Measurements from ENCODE around the gene SSNA1. TPM values are rescaled to one million over a fixed set of nuclear protein-coding genes. Genes with fewer than 3 reads are reported as not detected.

SSNA1 gene
- total RNA-seq, 1 donor from 2014 or later: 97.9 TPM

DNA sequence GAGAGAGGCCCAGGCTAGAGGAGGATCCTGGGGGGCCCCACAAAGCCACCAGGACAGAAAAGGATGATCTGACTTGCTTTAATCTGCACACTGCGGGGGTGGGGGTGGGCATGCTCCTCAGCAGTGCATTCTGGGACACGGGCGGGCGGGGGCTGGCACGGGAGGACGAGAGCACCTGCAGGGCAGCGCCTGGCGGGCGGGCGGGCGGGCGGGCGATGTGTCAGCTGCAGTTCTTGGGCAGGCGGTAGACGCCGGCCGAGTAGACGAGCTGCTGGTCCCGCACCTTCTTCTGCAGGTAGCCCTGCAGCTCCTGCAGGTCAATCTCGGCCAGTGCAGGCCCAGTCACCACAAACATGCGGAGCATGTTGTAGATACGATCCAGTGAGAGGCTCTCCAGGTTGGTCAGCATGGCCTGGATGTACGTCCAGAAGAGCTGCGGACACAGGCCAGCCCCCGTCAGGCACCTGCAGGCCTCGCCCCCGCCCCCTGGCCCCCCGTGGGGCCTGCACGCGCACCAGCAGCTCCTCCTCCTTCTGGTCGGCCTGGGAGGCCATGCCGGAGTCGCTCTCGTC lies 13.7 kb upstream of the SSNA1 start:
- TF ChIP-seq, protein P1, sequence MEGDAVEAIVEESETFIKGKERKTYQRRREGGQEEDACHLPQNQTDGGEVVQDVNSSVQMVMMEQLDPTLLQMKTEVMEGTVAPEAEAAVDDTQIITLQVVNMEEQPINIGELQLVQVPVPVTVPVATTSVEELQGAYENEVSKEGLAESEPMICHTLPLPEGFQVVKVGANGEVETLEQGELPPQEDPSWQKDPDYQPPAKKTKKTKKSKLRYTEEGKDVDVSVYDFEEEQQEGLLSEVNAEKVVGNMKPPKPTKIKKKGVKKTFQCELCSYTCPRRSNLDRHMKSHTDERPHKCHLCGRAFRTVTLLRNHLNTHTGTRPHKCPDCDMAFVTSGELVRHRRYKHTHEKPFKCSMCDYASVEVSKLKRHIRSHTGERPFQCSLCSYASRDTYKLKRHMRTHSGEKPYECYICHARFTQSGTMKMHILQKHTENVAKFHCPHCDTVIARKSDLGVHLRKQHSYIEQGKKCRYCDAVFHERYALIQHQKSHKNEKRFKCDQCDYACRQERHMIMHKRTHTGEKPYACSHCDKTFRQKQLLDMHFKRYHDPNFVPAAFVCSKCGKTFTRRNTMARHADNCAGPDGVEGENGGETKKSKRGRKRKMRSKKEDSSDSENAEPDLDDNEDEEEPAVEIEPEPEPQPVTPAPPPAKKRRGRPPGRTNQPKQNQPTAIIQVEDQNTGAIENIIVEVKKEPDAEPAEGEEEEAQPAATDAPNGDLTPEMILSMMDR (IDR thresholded peaks at IDR 0.05; ENCODE audit: insufficient read depth, low read length, severe bottlenecking): no peak
- FAIRE-seq: no peak
- H3K27me3 ChIP-seq (ENCODE audit: control insufficient read depth, insufficient read depth, low read length): peaks cover 22% of the 10 kb centered on the region

DNA sequence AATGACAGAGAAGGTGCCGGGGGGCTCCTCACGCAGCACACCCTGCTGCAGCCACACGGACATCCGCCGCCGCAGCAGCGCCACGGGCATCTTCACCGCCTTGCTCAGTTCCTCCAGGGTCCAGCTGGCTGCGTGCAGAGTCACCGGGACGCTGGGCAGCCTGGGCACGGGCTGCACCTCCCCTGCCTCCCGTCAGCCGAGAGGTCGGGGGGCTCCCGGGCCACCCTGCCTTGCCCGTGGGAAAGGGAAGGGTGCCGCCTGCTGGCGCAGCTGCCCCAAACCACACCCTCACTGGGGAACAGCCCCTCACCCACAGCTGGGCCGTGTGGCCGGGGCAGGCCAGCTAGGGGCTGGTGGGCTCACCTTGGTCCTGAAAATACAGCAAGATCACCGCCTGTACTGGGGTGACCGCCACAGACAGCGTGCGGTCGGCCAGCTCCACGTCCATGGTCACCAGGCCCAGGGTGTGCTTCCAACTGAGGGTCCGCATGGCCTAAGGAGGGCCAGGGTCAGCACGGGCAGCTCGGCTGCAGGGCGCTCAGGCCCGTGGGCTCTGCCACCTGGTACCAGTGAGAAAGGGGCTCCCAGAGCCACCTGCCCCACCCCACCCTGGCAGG lies 13.0 kb upstream of the SSNA1 start:
- H3K27me3 ChIP-seq (ENCODE audit: control insufficient read depth, insufficient read depth, low read length): peaks cover 18% of the 10 kb centered on the region
- TF ChIP-seq, protein P1 (IDR thresholded peaks at IDR 0.05; ENCODE audit: insufficient read depth, low read length, severe bottlenecking): peak; percentile 25
- DNase-seq (ENCODE audit: low read depth): no peak

More for the DNA sequence above, 13.7 kb upstream of the SSNA1 start:
- H3K36me3 ChIP-seq (ENCODE audit: control insufficient read depth, insufficient read depth, low read length): peaks cover under 1% of the 10 kb centered on the region
- DNase-seq (ENCODE audit: low read depth): no peak
- H3K4me3 ChIP-seq (ENCODE audit: low read depth, low read length): no peak overlapping the region

DNA sequence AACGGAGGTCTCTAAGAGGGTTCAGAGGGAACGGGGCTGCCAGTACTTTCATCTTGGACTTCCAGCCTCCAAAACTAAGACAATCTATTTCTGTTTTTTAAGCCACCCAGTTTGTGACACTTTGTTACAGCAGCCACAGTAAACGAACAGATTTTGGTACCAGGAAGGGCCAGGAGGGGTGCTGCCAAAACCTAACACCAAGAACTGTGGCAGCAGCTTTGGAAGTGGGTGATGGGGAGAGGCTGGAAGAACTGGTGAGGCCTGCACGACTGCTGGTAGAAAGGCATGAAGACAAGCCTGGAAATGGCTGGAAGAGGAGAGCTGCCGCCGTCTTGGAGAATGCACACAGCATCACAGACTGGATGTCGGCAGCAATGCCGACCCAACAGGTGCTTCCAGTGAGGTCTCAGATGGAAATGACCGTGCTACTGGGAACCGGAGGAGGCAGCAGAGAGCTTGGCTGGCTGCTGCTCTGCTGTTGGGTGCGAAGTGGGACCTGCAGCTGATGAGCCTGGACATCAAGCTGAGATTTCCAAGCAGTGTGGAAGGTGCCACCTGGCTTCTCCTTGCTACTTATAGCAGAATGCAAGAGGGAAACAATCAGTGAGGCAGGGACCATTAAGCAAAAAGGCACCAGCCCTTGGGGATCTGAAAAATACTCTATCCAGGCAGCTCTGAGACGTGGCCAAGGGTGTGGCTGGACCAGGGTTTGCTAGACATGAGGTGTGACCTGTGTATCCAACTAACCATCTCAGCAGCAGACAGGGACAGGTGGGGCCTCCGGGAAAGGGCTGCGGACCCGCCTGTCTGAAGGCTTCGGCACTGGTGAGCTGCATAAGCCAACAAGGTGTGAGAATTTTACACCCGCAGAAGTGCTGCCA lies 11.9 kb upstream of the SSNA1 start:
- FAIRE-seq (no peak), DNase-seq (ENCODE audit: low read depth) (peak; percentile 37)
- Histone ChIP-seq H3K36me3 (ENCODE audit: control insufficient read depth, insufficient read depth, low read length) (peaks cover 12% of the 10 kb centered on the region), H3K4me3 (ENCODE audit: low read depth, low read length) (no peak overlapping the region), H3K27me3 (ENCODE audit: control insufficient read depth, insufficient read depth, low read length) (peaks cover 14% of the 10 kb centered on the region)
- TF ChIP-seq, protein P1 (IDR thresholded peaks at IDR 0.05; ENCODE audit: insufficient read depth, low read length, severe bottlenecking): peak; percentile 88

More for the DNA sequence above, 13.0 kb upstream of the SSNA1 start:
- FAIRE-seq: no peak
- no peak overlapping the region for H3K4me3 ChIP-seq (ENCODE audit: low read depth, low read length)
- H3K36me3 ChIP-seq (ENCODE audit: control insufficient read depth, insufficient read depth, low read length): peaks cover 3% of the 10 kb centered on the region

DNA sequence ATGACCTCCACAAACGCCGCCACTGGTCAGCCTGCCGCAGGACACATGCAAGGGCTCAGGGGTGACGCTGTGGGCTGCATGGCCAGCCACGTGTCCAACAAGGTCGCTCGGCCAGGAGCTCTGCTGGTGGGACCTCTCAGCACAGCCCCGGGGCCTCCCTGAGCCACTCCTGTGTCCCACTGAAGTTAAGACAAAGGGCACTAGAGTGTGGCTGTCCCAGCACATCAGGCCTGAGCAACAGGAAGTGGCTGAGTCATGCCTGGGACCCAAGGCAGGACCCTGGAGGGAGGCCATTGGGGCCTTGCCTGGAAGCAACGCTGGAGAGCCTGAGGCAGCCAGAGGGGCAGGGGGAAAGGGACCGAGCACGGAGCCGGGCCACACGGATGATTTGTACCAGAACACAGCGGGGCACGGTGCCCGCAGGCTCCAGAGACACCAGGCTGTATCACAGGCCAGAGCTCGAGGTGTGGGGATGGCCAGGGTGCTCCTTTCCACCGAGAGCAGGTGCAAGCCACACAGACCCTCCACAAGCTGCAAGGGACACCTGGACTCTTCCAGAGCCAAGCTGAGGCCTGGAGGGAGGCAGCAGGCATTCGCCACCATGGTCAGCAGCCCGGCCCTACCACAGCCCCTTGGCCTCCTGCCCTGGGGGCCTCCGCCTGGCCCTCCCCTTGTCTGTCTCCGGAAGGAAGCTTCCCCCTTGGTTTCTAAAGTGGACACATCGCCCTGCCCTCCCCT lies 10.1 kb upstream of the SSNA1 start:
- peaks cover 10% of the 10 kb centered on the region for H3K27me3 ChIP-seq (ENCODE audit: control insufficient read depth, insufficient read depth, low read length)
- no peak for DNase-seq (ENCODE audit: low read depth)
- TF ChIP-seq, protein P1 (IDR thresholded peaks at IDR 0.05; ENCODE audit: insufficient read depth, low read length, severe bottlenecking): no peak
- H3K4me3 ChIP-seq (ENCODE audit: low read depth, low read length): no peak overlapping the region
- H3K36me3 ChIP-seq (ENCODE audit: control insufficient read depth, insufficient read depth, low read length): peaks cover 19% of the 10 kb centered on the region
- FAIRE-seq: no peak

DNA sequence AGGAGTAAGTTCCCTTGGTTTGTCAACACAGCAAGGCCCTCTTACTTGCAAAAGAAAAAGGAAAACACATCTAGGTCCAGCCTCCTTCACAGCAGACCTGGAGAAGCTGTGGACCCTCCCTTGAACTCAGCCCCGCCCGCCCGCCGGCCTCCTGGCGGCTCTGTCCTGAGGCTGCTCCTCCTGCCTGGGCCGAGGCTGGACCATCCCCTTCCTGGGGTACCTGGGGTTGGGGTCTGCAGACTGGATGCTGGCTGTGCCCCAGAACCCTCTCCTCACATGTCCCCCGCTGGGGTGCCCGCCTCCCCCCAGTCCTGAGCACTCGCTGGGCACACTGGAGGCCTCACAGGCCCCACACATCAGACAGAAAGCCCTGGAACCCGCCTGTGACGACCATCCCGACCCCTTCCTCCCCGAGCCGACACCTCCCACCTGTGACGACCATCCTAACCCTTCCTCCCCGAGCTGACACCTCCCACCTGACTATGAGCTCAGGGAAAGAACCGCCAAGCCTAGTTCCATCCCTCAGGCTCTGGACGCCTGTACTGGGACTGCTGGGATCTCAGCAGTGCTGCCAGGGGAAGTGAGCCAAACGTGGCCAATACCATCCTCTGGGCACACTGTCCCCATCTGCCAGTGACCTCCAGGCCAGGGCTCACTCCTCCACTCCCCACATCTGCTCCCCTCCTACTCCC lies 9.4 kb upstream of the SSNA1 start:
- Histone ChIP-seq H3K27me3 (ENCODE audit: control insufficient read depth, insufficient read depth, low read length) (peaks cover 6% of the 10 kb centered on the region), H3K36me3 (ENCODE audit: control insufficient read depth, insufficient read depth, low read length) (peaks cover 24% of the 10 kb centered on the region), H3K4me3 (ENCODE audit: low read depth, low read length) (no peak overlapping the region)
- no peak for FAIRE-seq
- TF ChIP-seq, protein P1 (IDR thresholded peaks at IDR 0.05; ENCODE audit: insufficient read depth, low read length, severe bottlenecking): no peak
- no peak for DNase-seq (ENCODE audit: low read depth)
